GM12878 (cell line): Measurements from ENCODE around the gene APLP1. TPM values are rescaled to one million over a fixed set of nuclear protein-coding genes. Genes with fewer than 3 reads are reported as not detected.

Source experiments
- ATAC-seq: fragments of 200-7000 bp; cut with Tn5 transposase; 3 replicates; pipeline ENCODE4 v1.9.1; 2020; ENCODE audit warnings: mild to moderate bottlenecking, moderate library complexity
- BruUV-seq: library from RNA; stranded (reverse); fragments of 400-500 nt; replicated peaks from 2 replicates; lab custom pipeline; 2021; lab: Mats Ljungman, UMichigan
- CTCF ChIA-PET: fragments of 300-600 bp; sonication (Branson Sonifier 250); formaldehyde crosslinking; extraction: SDS; loops from one replicate; lab custom pipeline; 2021; ENCODE audit warnings: inconsistent platforms; lab: Yijun Ruan, JAX
- POLR2A ChIA-PET: fragments of 350-600 bp; formaldehyde crosslinking; extraction: SDS; loops from one replicate; lab custom pipeline; 2021; ENCODE audit warnings: inconsistent platforms; lab: Charles Lee
- RAD21 ChIA-PET: fragments of 300-600 bp; sonication (Branson Sonifier 250); formaldehyde crosslinking; loops from one replicate; lab custom pipeline; 2023; ENCODE audit warnings: antibody characterized with exemption; ENCODE audit not compliant: unreplicated experiment; lab: Charles Lee
- SMC1A ChIA-PET: fragments of 300-600 bp; sonication (Branson Sonifier 250); formaldehyde crosslinking; loops from one replicate; lab custom pipeline; 2023; ENCODE audit not compliant: unreplicated experiment, uncharacterized antibody; lab: Charles Lee
- DNase-seq: peaks from one replicate; pipeline ENCODE4 v3.0.0-alpha.2; 2011; ENCODE audit warnings: low read depth, low spot score
- FAIRE-seq: peaks from 3 replicates; lab custom pipeline; 2011; peaks lifted over from hg19 to GRCh38; lab: Jason Lieb, UNC
- H2AFZ ChIP-seq: 2 replicates; pipeline ENCODE4 v1.6.0; 2011; ENCODE audit warnings: low read depth, low read length, control low read depth; ENCODE audit not compliant: control insufficient read depth
- H3K27ac ChIP-seq: 2 replicates; pipeline ENCODE4 v1.5.1; 2011; ENCODE audit warnings: control low read depth; ENCODE audit not compliant: control insufficient read depth, insufficient read depth
- H3K27me3 ChIP-seq, 2 experiments: replicated peaks in 1 of 2; 2 replicates each; pipeline versions ENCODE4 v1.6.0 to v1.6.1; 2011; ENCODE audit warnings: low read length in 1 of 2; ENCODE audit not compliant: control insufficient read depth in 2 of 2, insufficient read depth in 2 of 2
- H3K36me3 ChIP-seq, 2 experiments: 2 replicates each; pipeline ENCODE4 v1.5.1; 2011; ENCODE audit warnings: low read length in 1 of 2; ENCODE audit not compliant: control insufficient read depth in 2 of 2, insufficient read depth in 2 of 2
- H3K4me1 ChIP-seq: 2 replicates; pipeline ENCODE4 v1.6.1; 2011; ENCODE audit warnings: mild to moderate bottlenecking, low read length, moderate library complexity, mixed read lengths; ENCODE audit not compliant: control insufficient read depth, insufficient read depth
- H3K4me2 ChIP-seq: 2 replicates; pipeline ENCODE4 v1.6.0; 2011; ENCODE audit warnings: control low read depth; ENCODE audit not compliant: control insufficient read depth, insufficient read depth
- H3K4me3 ChIP-seq: fragments of 200-600 bp; sonication (generic); 2 replicates; pipeline ENCODE4 v1.5.1; 2016
- H3K79me2 ChIP-seq: 2 replicates; pipeline ENCODE4 v1.6.0; 2011; ENCODE audit warnings: low read length; ENCODE audit not compliant: control insufficient read depth, insufficient read depth
- H3K9ac ChIP-seq: 2 replicates; pipeline ENCODE4 v1.8.0; 2011; ENCODE audit warnings: low read length, control low read depth, mixed read lengths; ENCODE audit not compliant: control insufficient read depth, insufficient read depth
- H3K9me3 ChIP-seq: replicated peaks from 3 replicates; pipeline ENCODE4 v1.5.1; 2011; ENCODE audit warnings: mild to moderate bottlenecking, low read length; ENCODE audit not compliant: control insufficient read depth, insufficient read depth
- H4K20me1 ChIP-seq: 2 replicates; pipeline ENCODE4 v1.6.0; 2011; ENCODE audit not compliant: control insufficient read depth, insufficient read depth
- CREB1 ChIP-seq: IDR thresholded peaks from 2 replicates; pipeline ENCODE4 v1.6.1; 2012; ENCODE audit warnings: low read depth, mild to moderate bottlenecking, inconsistent platforms
- HDAC6 ChIP-seq: fragments of 200-600 bp; sonication (generic); IDR thresholded peaks from one replicate; pipeline ENCODE4 v1.8.0; 2017; ENCODE audit warnings: antibody characterized with exemption; ENCODE audit not compliant: unreplicated experiment
- MTA3 ChIP-seq: IDR thresholded peaks from 2 replicates; pipeline ENCODE4 v1.6.1; 2012; ENCODE audit warnings: low read length, inconsistent platforms, borderline replicate concordance
- MYB ChIP-seq: fragments of 150-350 bp; IDR thresholded peaks from 2 replicates; pipeline ENCODE4 v1.6.1; 2014; ENCODE audit warnings: mild to moderate bottlenecking, low read depth, low read length, borderline replicate concordance
- POLR2AphosphoS5 ChIP-seq: IDR thresholded peaks from 2 replicates; pipeline ENCODE4 v1.6.1; 2011; ENCODE audit warnings: mild to moderate bottlenecking, low read length, inconsistent platforms
- RUNX3 ChIP-seq: IDR thresholded peaks from 2 replicates; pipeline ENCODE4 v1.6.1; 2012; ENCODE audit warnings: low read length, inconsistent platforms
- STAT1 ChIP-seq: fragments of 450-650 bp; conservative IDR thresholded peaks from 2 replicates; pipeline ENCODE4 v1.6.1; 2014; ENCODE audit warnings: antibody characterized with exemption, mild to moderate bottlenecking
- ZSCAN29 ChIP-seq: fragments of 450-650 bp; IDR thresholded peaks from 2 replicates; pipeline ENCODE4 v1.6.1; 2017; ENCODE audit warnings: mild to moderate bottlenecking, moderate library complexity
- WGBS: methylation state at CpG from one replicate; pipeline ENCODE4 v1.1.6; 2016; ENCODE audit warnings: low lambda C conversion rate; ENCODE audit not compliant: insufficient replicate concordance, insufficient coverage; ENCODE audit errors: missing lambda C conversion rate; 5-methylcytosine and 5-hydroxymethylcytosine counted together
- in situ Hi-C: fragments of 300-500 bp; cut with MboI; formaldehyde crosslinking; loops from 9 replicates; pipeline ENCODE4 v1.14.3; 2018; ENCODE audit warnings: mixed read lengths
- intact Hi-C: fragments of 100-400 bp; cut with micrococcal nuclease; formaldehyde crosslinking; loops from one replicate; pipeline ENCODE4 v1.14.2; 2022; ENCODE audit not compliant: unreplicated experiment
- polyA plus RNA-seq, 11 experiments: library from polyadenylated mRNA; depleted of rRNA in 4 of 11; unstranded in 6 of 11; stranded (reverse) in 5 of 11; fragments of >200 nt; fragmentation: Nextera tagmentation in 4 of 11; fragmentation: Illumina TruSeq in 1 of 11; extraction: Ambion mirVana in 4 of 11; extraction: Trizol in 1 of 11; gene quantifications; 1 replicate in 1 of 11; 2 replicates in 10 of 11; pipeline versions ENCODE4 v1.2.1 to v1.2.3, GENCODE V29; 2011 to 2016; ENCODE audit warnings: inconsistent platforms in 2 of 11, missing spikeins in 2 of 11, low read depth in 1 of 11
- total RNA-seq, 4 experiments: library from RNA; depleted of rRNA in 3 of 4; stranded (reverse); fragments of >200 nt in 3 of 4; fragmentation: Illumina TruSeq in 1 of 4; extraction: Trizol in 1 of 4; gene quantifications; 2 replicates each; pipeline versions ENCODE4 v1.2.1 to v1.2.3, GENCODE V29; 2013 to 2021
- TF ChIP-seq, protein P1 (sequence below): IDR thresholded peaks from 2 replicates; pipeline ENCODE4 v1.6.1; 2011; ENCODE audit warnings: borderline replicate concordance, low read depth, mild to moderate bottlenecking, moderate library complexity, low read length; ENCODE audit not compliant: insufficient read depth, poor library complexity, severe bottlenecking
- TF ChIP-seq, protein P2 (sequence below): IDR thresholded peaks from 2 replicates; pipeline ENCODE4 v1.6.1; 2012; ENCODE audit warnings: low read depth, low read length, improper control_type of control experiment
- TF ChIP-seq, protein P3 (sequence below): fragments of 450-650 bp; IDR thresholded peaks from 2 replicates; pipeline ENCODE4 v1.6.1; 2018; ENCODE audit warnings: borderline replicate concordance, mild to moderate bottlenecking; ENCODE audit not compliant: partially characterized antibody
- TF ChIP-seq, protein P4 (sequence below): fragments of 450-650 bp; IDR thresholded peaks from 2 replicates; pipeline ENCODE4 v1.6.1; 2016; ENCODE audit warnings: mild to moderate bottlenecking
- TF ChIP-seq, protein P5 (sequence below): IDR thresholded peaks from 2 replicates; pipeline ENCODE4 v1.6.1; 2012; ENCODE audit warnings: low read depth, low read length, improper control_type of control experiment

The APLP1 gene
- total and polyA plus RNA-seq, 10 of the 15 experiments (the other 5 are each of a cell fraction or from before 2014, with no cell fraction given), result 0.07 to 2.2 (median 0.91) TPM; not detected in 1

DNA sequence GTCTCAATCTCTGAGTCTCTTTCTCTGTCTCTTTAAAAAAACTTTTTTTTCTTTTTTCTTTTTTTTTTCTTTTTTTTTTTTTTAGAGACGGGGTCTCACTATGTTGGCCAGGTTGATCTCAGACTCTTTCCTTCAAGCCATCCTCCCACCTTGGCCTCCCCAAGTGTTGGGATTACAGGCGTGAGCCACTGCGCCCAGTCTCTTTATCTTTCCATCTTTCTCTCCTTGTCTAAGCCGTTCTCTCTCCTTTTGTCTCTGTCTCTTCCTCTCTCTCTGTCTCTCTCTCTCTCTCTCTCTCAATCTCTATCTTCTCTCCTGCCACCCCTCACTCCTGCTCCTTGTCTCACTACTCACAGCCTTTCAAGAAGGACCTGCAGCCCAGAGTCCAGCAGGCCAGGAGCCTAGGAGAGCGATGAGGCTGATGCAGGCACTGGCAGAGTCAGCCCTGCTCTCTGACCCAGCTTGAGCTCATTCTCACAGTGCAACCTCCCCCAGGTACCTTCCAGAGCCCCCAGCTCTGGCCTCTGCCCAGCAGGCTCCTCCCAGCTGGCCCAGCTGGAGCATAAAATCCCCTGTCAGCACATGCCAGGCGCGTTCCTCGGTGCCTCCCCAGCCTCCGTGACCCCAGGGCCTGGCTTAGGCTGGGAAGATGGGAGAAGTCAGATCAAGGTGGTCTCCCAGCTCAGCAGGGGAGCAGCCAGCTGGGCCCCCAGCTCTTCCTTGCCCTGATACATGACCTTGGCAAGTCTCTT is 16.2 kb upstream of the APLP1 start, which contains the start of gene NPHS1:
NPHS1 (minus strand) TSS at position 476 of the 752 bp plus-strand sequence. CDS start 667 bp downstream, outside the sequence.
- ATAC-seq (no peak), FAIRE-seq (no peak), DNase-seq (no peak)
- CTCF ChIA-PET, result no interaction called here
- Histone ChIP-seq H3K9ac (no peak within 1 kb of the TSS), H3K9me3 (no peaks in the 10 kb centered on the region), H3K27me3 (peaks cover 8 to 10% of the 10 kb centered on the region in 2 experiments; a peak in 3 of 4 replicates), H3K36me3 (no peaks in the 10 kb centered on the region), H3K4me2 (no peak within 1 kb of the TSS), H2AFZ (0 out of 2 replicates have a peak within 1 kb of the TSS, but pooled peaks have one; percentile 17), H3K4me3 (no peak within 1 kb of the TSS), H3K27ac (no peak within 1 kb of the TSS), H3K79me2 (no peaks in the 10 kb centered on the region), H4K20me1 (no peaks in the 10 kb centered on the region), H3K4me1 (peaks cover 3% of the 10 kb centered on the region; the same call in 1 of the 2 replicates)
- POLR2A ChIA-PET, result no interaction called here
- SMC1A ChIA-PET, result no interaction called here
- RAD21 ChIA-PET, result interaction anchor here (1.1 kb wide), 1 partner anchor 17 kb away, joined by 3 read pairs; no protein-coding TSS in a partner anchor
- in situ Hi-C loops (no loop called here), intact Hi-C loops (no loop called here)
- WGBS, result 59% methylated on average over 8 of the region's 9 CpGs
- BruUV-seq, result no TSS peak
- TF ChIP-seq STAT1, result no peak
- TF ChIP-seq, protein P1, sequence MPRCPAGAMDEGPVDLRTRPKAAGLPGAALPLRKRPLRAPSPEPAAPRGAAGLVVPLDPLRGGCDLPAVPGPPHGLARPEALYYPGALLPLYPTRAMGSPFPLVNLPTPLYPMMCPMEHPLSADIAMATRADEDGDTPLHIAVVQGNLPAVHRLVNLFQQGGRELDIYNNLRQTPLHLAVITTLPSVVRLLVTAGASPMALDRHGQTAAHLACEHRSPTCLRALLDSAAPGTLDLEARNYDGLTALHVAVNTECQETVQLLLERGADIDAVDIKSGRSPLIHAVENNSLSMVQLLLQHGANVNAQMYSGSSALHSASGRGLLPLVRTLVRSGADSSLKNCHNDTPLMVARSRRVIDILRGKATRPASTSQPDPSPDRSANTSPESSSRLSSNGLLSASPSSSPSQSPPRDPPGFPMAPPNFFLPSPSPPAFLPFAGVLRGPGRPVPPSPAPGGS, result no peak
- TF ChIP-seq, protein P2, sequence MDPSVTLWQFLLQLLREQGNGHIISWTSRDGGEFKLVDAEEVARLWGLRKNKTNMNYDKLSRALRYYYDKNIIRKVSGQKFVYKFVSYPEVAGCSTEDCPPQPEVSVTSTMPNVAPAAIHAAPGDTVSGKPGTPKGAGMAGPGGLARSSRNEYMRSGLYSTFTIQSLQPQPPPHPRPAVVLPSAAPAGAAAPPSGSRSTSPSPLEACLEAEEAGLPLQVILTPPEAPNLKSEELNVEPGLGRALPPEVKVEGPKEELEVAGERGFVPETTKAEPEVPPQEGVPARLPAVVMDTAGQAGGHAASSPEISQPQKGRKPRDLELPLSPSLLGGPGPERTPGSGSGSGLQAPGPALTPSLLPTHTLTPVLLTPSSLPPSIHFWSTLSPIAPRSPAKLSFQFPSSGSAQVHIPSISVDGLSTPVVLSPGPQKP, result no peak
- TF ChIP-seq RUNX3, result no peak
- TF ChIP-seq, protein P3, sequence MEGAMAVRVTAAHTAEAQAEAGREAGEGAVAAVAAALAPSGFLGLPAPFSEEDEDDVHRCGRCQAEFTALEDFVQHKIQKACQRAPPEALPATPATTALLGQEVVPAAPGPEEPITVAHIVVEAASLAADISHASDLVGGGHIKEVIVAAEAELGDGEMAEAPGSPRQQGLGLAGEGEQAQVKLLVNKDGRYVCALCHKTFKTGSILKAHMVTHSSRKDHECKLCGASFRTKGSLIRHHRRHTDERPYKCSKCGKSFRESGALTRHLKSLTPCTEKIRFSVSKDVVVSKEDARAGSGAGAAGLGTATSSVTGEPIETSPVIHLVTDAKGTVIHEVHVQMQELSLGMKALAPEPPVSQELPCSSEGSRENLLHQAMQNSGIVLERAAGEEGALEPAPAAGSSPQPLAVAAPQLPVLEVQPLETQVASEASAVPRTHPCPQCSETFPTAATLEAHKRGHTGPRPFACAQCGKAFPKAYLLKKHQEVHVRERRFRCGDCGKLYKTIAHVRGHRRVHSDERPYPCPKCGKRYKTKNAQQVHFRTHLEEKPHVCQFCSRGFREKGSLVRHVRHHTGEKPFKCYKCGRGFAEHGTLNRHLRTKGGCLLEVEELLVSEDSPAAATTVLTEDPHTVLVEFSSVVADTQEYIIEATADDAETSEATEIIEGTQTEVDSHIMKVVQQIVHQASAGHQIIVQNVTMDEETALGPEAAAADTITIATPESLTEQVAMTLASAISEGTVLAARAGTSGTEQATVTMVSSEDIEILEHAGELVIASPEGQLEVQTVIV, result no peak
- no peak for TF ChIP-seq MYB
- no peak for TF ChIP-seq CREB1
- no peak for TF ChIP-seq ZSCAN29
- TF ChIP-seq, protein P4, sequence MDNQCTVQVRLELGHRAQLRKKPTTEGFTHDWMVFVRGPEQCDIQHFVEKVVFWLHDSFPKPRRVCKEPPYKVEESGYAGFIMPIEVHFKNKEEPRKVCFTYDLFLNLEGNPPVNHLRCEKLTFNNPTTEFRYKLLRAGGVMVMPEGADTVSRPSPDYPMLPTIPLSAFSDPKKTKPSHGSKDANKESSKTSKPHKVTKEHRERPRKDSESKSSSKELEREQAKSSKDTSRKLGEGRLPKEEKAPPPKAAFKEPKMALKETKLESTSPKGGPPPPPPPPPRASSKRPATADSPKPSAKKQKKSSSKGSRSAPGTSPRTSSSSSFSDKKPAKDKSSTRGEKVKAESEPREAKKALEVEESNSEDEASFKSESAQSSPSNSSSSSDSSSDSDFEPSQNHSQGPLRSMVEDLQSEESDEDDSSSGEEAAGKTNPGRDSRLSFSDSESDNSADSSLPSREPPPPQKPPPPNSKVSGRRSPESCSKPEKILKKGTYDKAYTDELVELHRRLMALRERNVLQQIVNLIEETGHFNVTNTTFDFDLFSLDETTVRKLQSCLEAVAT, result no peak
- TF ChIP-seq MTA3, result no peak
- TF ChIP-seq, protein P5, sequence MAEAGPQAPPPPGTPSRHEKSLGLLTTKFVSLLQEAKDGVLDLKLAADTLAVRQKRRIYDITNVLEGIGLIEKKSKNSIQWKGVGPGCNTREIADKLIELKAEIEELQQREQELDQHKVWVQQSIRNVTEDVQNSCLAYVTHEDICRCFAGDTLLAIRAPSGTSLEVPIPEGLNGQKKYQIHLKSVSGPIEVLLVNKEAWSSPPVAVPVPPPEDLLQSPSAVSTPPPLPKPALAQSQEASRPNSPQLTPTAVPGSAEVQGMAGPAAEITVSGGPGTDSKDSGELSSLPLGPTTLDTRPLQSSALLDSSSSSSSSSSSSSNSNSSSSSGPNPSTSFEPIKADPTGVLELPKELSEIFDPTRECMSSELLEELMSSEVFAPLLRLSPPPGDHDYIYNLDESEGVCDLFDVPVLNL, result no peak
- no peak for TF ChIP-seq HDAC6
- no peak for TF ChIP-seq POLR2AphosphoS5
